Epithelial cell of alveolus of lung (primary cell): ENCODE results near the gene AGTR1. TPM values are rescaled to one million over a fixed set of nuclear protein-coding genes. Genes with fewer than 3 reads are reported as not detected.

Experiments used
- total RNA-seq: library from RNA; depleted of rRNA; stranded (reverse); fragments of >200 nt; gene quantifications from 2 replicates; pipeline ENCODE4 v1.2.1, GENCODE V29; 2015

AGTR1 gene
- 3.0 and 3.6 TPM in 2 replicates for total RNA-seq

DNA sequence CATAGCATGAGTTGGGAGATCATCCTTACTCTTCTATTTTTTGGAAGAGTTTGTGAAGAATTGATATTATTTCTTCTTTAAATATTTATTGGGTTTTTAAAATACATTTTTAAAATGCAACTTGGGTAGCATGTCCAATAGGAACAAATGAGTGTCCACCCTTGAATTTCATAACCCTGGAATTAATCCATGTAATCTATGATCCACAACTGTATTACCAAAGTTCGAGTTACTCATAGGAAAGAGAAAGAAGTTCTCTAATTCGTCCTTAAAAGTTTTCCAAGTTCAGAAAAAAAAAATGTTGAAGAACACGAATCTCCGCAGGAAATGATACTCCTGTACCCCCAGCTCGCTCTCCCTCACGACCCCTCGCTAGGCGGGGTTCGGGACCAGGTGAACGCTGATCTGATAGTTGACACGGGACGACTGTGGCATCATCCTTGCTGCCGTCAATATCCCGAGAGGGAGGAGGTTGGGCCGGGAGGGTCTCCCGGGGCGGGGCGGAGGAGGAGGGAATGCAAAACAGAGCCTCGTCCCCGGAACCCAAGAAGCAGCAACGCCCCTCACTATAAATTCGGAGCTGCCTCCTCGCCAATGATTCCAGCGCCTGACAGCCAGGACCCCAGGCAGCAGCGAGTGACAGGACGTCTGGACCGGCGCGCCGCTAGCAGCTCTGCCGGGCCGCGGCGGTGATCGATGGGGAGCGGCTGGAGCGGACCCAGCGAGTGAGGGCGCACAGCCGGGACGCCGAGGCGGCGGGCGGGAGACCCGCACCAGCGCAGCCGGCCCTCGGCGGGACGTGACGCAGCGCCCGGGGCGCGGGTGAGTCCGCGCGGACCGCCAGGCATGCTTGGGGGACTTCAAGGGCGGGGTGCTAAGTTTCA lies at the start of gene AGTR1:
TSS of gene AGTR1 (plus strand) at position 598 of the 884 bp plus-strand sequence. CDS start 43,133 bp downstream, outside the sequence.

Other genes with a start within 250 kb of the AGTR1 start
- gene CPB1, start 129.9 kb downstream of the AGTR1 start, total RNA-seq = under 0.01 TPM in 1 of 2 replicates, not detected in the other
- gene CPA3, start 167.4 kb downstream of the AGTR1 start, total RNA-seq = not detected in 2 replicates